Ovary (tissue), 3 donors: Measurements from ENCODE around the gene PGAP6.

Experiments
- POLR2A ChIP-seq: fragments of 450-650 bp; IDR thresholded peaks from one replicate; pipeline ENCODE4 v1.6.1; 2017; ENCODE audit warnings: antibody characterized with exemption, mild to moderate bottlenecking, moderate library complexity
- TF ChIP-seq, protein P1 (sequence below), 3 donors: fragments of 450-650 bp in 2 of 3; fragments of 200-600 bp in 1 of 3; IDR thresholded peaks; one replicate each; pipeline versions ENCODE4 v1.5.1 to v1.8.0; 2016 to 2022; ENCODE audit warnings: antibody characterized with exemption in 3 of 3, mild to moderate bottlenecking in 1 of 3
- donor health status: DM: no; HTN: no; CAD: no.

- TF ChIP-seq, protein P1, sequence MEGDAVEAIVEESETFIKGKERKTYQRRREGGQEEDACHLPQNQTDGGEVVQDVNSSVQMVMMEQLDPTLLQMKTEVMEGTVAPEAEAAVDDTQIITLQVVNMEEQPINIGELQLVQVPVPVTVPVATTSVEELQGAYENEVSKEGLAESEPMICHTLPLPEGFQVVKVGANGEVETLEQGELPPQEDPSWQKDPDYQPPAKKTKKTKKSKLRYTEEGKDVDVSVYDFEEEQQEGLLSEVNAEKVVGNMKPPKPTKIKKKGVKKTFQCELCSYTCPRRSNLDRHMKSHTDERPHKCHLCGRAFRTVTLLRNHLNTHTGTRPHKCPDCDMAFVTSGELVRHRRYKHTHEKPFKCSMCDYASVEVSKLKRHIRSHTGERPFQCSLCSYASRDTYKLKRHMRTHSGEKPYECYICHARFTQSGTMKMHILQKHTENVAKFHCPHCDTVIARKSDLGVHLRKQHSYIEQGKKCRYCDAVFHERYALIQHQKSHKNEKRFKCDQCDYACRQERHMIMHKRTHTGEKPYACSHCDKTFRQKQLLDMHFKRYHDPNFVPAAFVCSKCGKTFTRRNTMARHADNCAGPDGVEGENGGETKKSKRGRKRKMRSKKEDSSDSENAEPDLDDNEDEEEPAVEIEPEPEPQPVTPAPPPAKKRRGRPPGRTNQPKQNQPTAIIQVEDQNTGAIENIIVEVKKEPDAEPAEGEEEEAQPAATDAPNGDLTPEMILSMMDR (IDR thresholded peaks at IDR 0.05) = no peak
- no peak for TF ChIP-seq POLR2A
These were observed 24.0 kb upstream of the PGAP6 start for GRCh38 chr16:405548-406506.
